Thymus (tissue), 2 donors: ENCODE data around the gene USF3. TPM values are rescaled to one million over a fixed set of nuclear protein-coding genes. Genes with fewer than 3 reads are reported as not detected.

Source experiments
- polyA plus RNA-seq: library from polyadenylated mRNA; stranded (reverse); fragments of 200-250 nt; gene quantifications from one replicate; pipeline ENCODE4 v1.2.3, GENCODE V29; 2013
- total RNA-seq: library from RNA; stranded (reverse); fragments of 120-200 nt; gene quantifications from one replicate; pipeline ENCODE4 v1.2.4, GENCODE V29; 2013
- donor health status: healthy.

The USF3 gene
- total and polyA plus RNA-seq, 2 donors: 8.6 to 9.3 TPM

Other genes with a start within 250 kb of the USF3 start
- 10.2 TPM for gene SPICE1, start 181.5 kb downstream of the USF3 start, total RNA-seq
- 4.4 TPM for gene SPICE1, start 181.5 kb downstream of the USF3 start, polyA plus RNA-seq
- gene SIDT1, start 164.1 kb downstream of the USF3 start, total RNA-seq: 4.2 TPM
- gene SIDT1, start 164.1 kb downstream of the USF3 start, polyA plus RNA-seq: 12.6 TPM
- 68.7 TPM for gene NAA50, start 49.6 kb upstream of the USF3 start, total RNA-seq
- 43.6 TPM for gene NAA50, start 49.6 kb upstream of the USF3 start, polyA plus RNA-seq
- 39.6 TPM for gene ATP6V1A, start 50.4 kb upstream of the USF3 start, total RNA-seq
- 30.0 TPM for gene ATP6V1A, start 50.4 kb upstream of the USF3 start, polyA plus RNA-seq
- gene GRAMD1C, start 142.1 kb upstream of the USF3 start, total RNA-seq: 0.76 TPM
- gene GRAMD1C, start 142.1 kb upstream of the USF3 start, polyA plus RNA-seq: 8.6 TPM